GM23248 (cell line): ENCODE data around the gene MN1.

Experiments
- EZH2 ChIP-seq: fragments of 200-600 bp; sonication (generic); IDR thresholded peaks from 2 replicates; pipeline ENCODE4 v1.6.1; 2018; ENCODE audit warnings: antibody characterized with exemption, mild to moderate bottlenecking; ENCODE audit not compliant: insufficient read depth, poor library complexity, severe bottlenecking
- EZH2phosphoT487 ChIP-seq: fragments of 200-600 bp; sonication (generic); IDR thresholded peaks from 2 replicates; pipeline ENCODE4 v1.6.1; 2018; ENCODE audit warnings: antibody characterized with exemption, moderate library complexity, mild to moderate bottlenecking, low read depth; ENCODE audit not compliant: insufficient read depth

DNA sequence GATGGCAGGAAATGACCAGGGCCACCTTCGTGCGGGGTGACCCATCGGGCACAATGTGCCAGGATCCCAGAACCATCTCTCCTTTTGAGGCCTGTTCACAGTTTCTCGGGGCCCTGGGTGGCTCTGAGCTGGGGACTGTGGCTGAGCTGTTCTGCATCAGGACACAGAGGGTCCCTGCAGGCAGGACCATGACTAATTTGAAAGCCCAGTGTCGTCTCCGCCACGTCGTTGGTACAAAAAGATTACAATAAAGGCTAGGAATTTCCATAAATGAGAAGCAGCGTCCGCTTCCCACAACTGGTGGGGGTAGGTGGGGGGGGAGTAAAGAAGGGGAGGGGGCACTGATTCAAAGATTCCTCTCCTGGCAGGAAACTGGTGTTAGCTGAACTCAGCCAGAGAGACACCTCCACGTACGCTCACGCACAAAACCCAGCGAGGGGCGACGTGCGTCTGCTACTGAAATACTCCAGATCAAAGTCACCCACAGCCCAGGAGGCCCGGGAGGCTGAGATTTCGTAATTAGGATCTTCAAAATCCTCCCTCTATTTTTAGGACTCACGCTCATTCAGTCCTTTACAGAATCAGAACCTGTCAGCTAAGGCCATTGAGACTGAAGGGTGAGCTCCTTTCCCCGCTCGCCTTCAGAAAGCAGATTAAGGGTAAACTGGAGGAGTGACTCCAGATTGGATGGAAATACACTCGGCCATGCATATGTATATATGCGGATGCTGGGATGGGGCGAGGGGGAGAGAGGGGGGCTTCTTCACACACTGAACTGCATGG is 11.0 kb downstream of the MN1 start:
- TF ChIP-seq EZH2 (no peak), EZH2phosphoT487 (no peak)
